ENCODE results near the gene TMEM54.

GRCh38 chr1:32944180-32944579, 43.0 kb upstream of the TMEM54 start:
- no peak for TF ChIP-seq GATA2 (IDR thresholded peaks at IDR 0.05; ENCODE audit: low read depth, low read length)
- no peak for TF ChIP-seq GATA3 (IDR thresholded peaks at IDR 0.05; ENCODE audit: low read depth, low read length)

Data from SH-SY5Y (cell line).